ENCODE data around the gene PRPS1.

- peak; percentile 42 to 92 for TF ChIP-seq POLR2AphosphoS5 (IDR thresholded peaks at IDR 0.05; ENCODE audit: insufficient read depth in 1 of 2, low read depth in 1 of 2)
- no peak for TF ChIP-seq POLR2A (IDR thresholded peaks at IDR 0.05)
- no peak for TF ChIP-seq CTCF (IDR thresholded peaks at IDR 0.05)
These were observed 55.0 kb downstream of the PRPS1 start for GRCh38 chrX:107683124-107683895.

Data from vagina (tissue), 2 donors.